PC-9 (cell line): ENCODE results near the gene LRRC74A. TPM values are rescaled to one million over a fixed set of nuclear protein-coding genes. Genes with fewer than 3 reads are reported as not detected.
"Not testable (repeated sequence)": the region's sequence is repeated elsewhere in the genome, so short reads cannot be mapped to it uniquely, and the experiment has no call there.

Source experiments
- BruUV-seq: library from RNA; stranded (reverse); fragments of 400-500 nt; replicated peaks from 2 replicates; lab custom pipeline; 2021; lab: Mats Ljungman, UMichigan
- CTCF ChIA-PET: fragments of 300-600 bp; sonication (Branson Sonifier 250); formaldehyde crosslinking; loops from one replicate; lab custom pipeline; 2022; ENCODE audit warnings: antibody characterized with exemption; lab: Charles Lee
- POLR2A ChIA-PET: fragments of 300-600 bp; sonication (Branson Sonifier 250); formaldehyde crosslinking; loops from one replicate; lab custom pipeline; 2022; ENCODE audit warnings: antibody characterized with exemption; ENCODE audit not compliant: unreplicated experiment; lab: Charles Lee
- DNase-seq, 2 experiments: peaks; one replicate each; pipeline versions ENCODE4 v3.0.0 to v3.0.0-alpha.2; 2015 to 2022; ENCODE audit warnings: mixed read lengths in 1 of 2
- H2AFZ ChIP-seq: fragments of 200-600 bp; sonication (generic); 2 replicates; pipeline ENCODE4 v1.8.1; 2017; ENCODE audit warnings: antibody characterized with exemption
- H3F3A ChIP-seq: fragments of 200-600 bp; sonication (generic); 2 replicates; pipeline ENCODE4 v1.8.1; 2017; ENCODE audit warnings: antibody characterized with exemption, mild to moderate bottlenecking, low read depth; ENCODE audit not compliant: insufficient read depth
- H3K27ac ChIP-seq: fragments of 200-600 bp; sonication (generic); 2 replicates; pipeline ENCODE4 v1.6.1; 2016; ENCODE audit warnings: mixed run types
- H3K27me3 ChIP-seq: fragments of 200-600 bp; sonication (generic); 2 replicates; pipeline ENCODE4 v1.6.1; 2016; ENCODE audit warnings: low read depth, mixed run types; ENCODE audit not compliant: insufficient read depth
- H3K36me3 ChIP-seq: fragments of 200-600 bp; sonication (generic); 2 replicates; pipeline ENCODE4 v1.6.1; 2016; ENCODE audit warnings: low read depth, mixed run types
- H3K4me1 ChIP-seq: fragments of 200-600 bp; sonication (generic); replicated peaks from 2 replicates; pipeline ENCODE4 v1.6.1; 2016; ENCODE audit warnings: mixed run types; ENCODE audit not compliant: insufficient read depth
- H3K4me2 ChIP-seq: fragments of 200-600 bp; sonication (generic); 2 replicates; pipeline ENCODE4 v1.6.1; 2017; ENCODE audit warnings: mixed run types
- H3K4me3 ChIP-seq: fragments of 200-600 bp; sonication (generic); 2 replicates; pipeline ENCODE4 v1.6.1; 2016; ENCODE audit warnings: mixed run types
- H3K79me2 ChIP-seq: fragments of 200-600 bp; sonication (generic); 2 replicates; pipeline ENCODE4 v1.6.1; 2017; ENCODE audit warnings: low read depth, mixed run types
- H3K9me2 ChIP-seq: fragments of 200-600 bp; sonication (generic); 2 replicates; pipeline ENCODE4 v1.8.1; 2017; ENCODE audit warnings: mild to moderate bottlenecking; ENCODE audit not compliant: insufficient read depth
- H3K9me3 ChIP-seq: fragments of 200-600 bp; sonication (generic); 2 replicates; pipeline ENCODE4 v1.8.1; 2016; ENCODE audit warnings: low read depth; ENCODE audit not compliant: insufficient read depth
- H4K20me1 ChIP-seq: fragments of 200-600 bp; sonication (generic); 2 replicates; pipeline ENCODE4 v1.8.1; 2017; ENCODE audit not compliant: insufficient read depth
- EZH2 ChIP-seq: fragments of 200-600 bp; sonication (generic); IDR thresholded peaks from 2 replicates; pipeline ENCODE4 v1.8.0; 2017; ENCODE audit warnings: antibody characterized with exemption, low read depth
- intact Hi-C: fragments of 100-400 bp; cut with micrococcal nuclease; formaldehyde crosslinking; loops from one replicate; pipeline ENCODE4 v1.10.0; 2022; ENCODE audit not compliant: unreplicated experiment
- total RNA-seq: library from RNA; stranded (reverse); gene quantifications from 2 replicates; pipeline ENCODE4 v1.2.3, GENCODE V29; 2021
- TF ChIP-seq, protein P1 (sequence below): fragments of 200-600 bp; sonication (generic); conservative IDR thresholded peaks from 2 replicates; pipeline ENCODE4 v1.6.1; 2017; ENCODE audit warnings: mixed run types, antibody characterized with exemption, mild to moderate bottlenecking, moderate library complexity

LRRC74A gene
- total RNA-seq, 1 experiment from 2014 or later, result not detected

DNA sequence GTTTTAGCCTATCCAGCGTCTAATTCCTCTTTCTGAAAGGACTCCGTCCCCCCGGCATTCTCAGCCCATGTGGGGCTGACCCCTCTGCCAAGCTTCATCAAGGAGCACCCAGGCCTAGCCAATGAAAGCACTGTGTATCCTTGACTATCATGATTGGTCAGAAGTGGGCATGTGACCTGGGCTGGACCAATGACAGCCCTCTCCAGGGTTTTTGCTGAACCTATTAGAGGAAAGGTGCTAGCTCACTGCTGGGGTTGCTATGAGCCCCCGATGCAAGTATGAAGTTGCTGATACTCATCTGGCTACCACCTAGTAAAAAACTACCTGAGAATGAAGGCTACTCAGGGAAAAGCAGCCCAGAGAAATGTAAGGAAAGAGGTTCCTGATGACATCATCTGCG lies 68.1 kb downstream of the LRRC74A start:
- CTCF ChIA-PET, result no interaction called here
- intact Hi-C loops, result no loop called here
- Histone ChIP-seq H2AFZ (no peak overlapping the region), H3K4me3 (no peak overlapping the region), H3F3A (peaks cover 3% of the 10 kb centered on the region; the same call in 1 of the 2 replicates), H3K9me2 (no peaks in the 10 kb centered on the region), H3K79me2 (no peaks in the 10 kb centered on the region), H3K27ac (no peak overlapping the region), H3K27me3 (no peaks in the 10 kb centered on the region), H3K4me2 (no peak overlapping the region), H3K9me3 (peaks cover 23% of the 10 kb centered on the region), H3K4me1 (no peaks in the 10 kb centered on the region), H3K36me3 (no peaks in the 10 kb centered on the region), H4K20me1 (no peaks in the 10 kb centered on the region)
- POLR2A ChIA-PET, result no interaction called here
- DNase-seq, result no peak
- no TSS peak for BruUV-seq
- no peak for TF ChIP-seq EZH2
- TF ChIP-seq, protein P1, sequence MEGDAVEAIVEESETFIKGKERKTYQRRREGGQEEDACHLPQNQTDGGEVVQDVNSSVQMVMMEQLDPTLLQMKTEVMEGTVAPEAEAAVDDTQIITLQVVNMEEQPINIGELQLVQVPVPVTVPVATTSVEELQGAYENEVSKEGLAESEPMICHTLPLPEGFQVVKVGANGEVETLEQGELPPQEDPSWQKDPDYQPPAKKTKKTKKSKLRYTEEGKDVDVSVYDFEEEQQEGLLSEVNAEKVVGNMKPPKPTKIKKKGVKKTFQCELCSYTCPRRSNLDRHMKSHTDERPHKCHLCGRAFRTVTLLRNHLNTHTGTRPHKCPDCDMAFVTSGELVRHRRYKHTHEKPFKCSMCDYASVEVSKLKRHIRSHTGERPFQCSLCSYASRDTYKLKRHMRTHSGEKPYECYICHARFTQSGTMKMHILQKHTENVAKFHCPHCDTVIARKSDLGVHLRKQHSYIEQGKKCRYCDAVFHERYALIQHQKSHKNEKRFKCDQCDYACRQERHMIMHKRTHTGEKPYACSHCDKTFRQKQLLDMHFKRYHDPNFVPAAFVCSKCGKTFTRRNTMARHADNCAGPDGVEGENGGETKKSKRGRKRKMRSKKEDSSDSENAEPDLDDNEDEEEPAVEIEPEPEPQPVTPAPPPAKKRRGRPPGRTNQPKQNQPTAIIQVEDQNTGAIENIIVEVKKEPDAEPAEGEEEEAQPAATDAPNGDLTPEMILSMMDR, result no peak

DNA sequence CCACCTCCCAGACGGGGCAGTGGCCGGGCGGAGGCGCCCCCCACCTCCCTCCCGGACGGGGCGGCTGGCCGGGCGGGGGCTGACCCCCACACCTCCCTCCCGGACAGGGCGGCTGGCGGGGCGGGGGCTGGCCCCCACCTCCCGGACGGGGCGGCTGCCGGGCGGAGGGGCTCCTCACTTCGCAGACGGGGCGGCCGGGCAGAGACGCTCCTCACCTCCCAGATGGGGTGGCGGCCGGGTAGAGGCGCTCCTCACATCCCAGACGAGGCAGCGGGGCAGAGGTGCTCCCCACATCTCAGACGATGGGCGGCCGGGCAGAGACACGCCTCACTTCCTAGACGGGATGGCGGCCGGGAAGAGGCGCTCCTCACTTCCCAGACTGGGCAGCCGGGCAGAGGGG lies 71.8 kb downstream of the LRRC74A start:
- H3K9me2 ChIP-seq, H3K27me3 ChIP-seq, H3K36me3 ChIP-seq, H3K4me1 ChIP-seq, POLR2A ChIA-PET, H3K4me2 ChIP-seq, H3F3A ChIP-seq, intact Hi-C loops, DNase-seq, H3K79me2 ChIP-seq, H2AFZ ChIP-seq, BruUV-seq, CTCF ChIA-PET, H3K4me3 ChIP-seq, H4K20me1 ChIP-seq, H3K27ac ChIP-seq: not testable (repeated sequence)
- H3K9me3 ChIP-seq, result peaks cover 10% of the 10 kb centered on the region

DNA sequence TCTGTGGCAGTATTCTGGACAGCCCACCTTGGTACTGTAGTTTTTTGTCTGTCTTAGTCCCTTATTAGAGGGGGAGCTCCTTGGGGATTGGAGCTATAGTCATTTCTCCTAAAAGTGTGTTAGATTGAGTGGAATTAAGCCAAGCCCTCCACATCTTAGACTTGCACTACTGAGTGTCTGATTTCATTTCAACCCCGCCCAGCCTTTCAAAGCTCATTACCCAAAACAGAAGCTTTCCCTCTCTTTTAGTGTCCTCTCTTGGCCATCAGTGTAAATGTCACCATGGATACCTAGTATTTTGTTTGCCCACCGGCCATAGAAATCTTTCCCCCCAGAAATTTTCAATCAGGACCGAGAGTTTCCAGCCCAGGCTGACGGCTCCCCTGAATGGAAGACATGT lies 74.5 kb downstream of the LRRC74A start:
- Histone ChIP-seq H4K20me1 (no peaks in the 10 kb centered on the region), H3K36me3 (no peaks in the 10 kb centered on the region), H3K27ac (no peak overlapping the region), H2AFZ (no peak overlapping the region), H3K4me2 (no peak overlapping the region), H3K9me2 (no peaks in the 10 kb centered on the region), H3K9me3 (no peaks in the 10 kb centered on the region; the same call in 1 of the 2 replicates), H3K27me3 (no peaks in the 10 kb centered on the region), H3F3A (peaks cover 26% of the 10 kb centered on the region), H3K4me1 (peaks cover 28% of the 10 kb centered on the region), H3K4me3 (no peak overlapping the region), H3K79me2 (no peaks in the 10 kb centered on the region)
- no peak for TF ChIP-seq EZH2
- TF ChIP-seq, protein P1, result no peak
- POLR2A ChIA-PET, result interaction anchor here (0.6 kb wide), 1 partner anchor 42 kb away, joined by 3 read pairs; no protein-coding TSS in a partner anchor
- DNase-seq, result no peak
- no TSS peak for BruUV-seq
- intact Hi-C loops, result no loop called here
- CTCF ChIA-PET, result interaction anchor here (0.6 to 1.0 kb wide), 3 partner anchors 25 to 195 kb away, joined by 3 read pairs; no protein-coding TSS in a partner anchor
